DND-41 (cell line): ENCODE measurements around the gene LRRFIP2.

Experiments used
- ATAC-seq: fragments of 200-7000 bp; cut with Tn5 transposase; 3 replicates; pipeline ENCODE4 v1.9.1; 2021; ENCODE audit warnings: low read depth; ENCODE audit not compliant: insufficient read depth
- DNase-seq: peaks from one replicate; pipeline ENCODE4 v3.0.0-alpha.2; 2020
- H2AFZ ChIP-seq: 2 replicates; pipeline ENCODE4 v1.6.0; 2012; ENCODE audit warnings: low read depth, low read length
- H3K27ac ChIP-seq: 2 replicates; pipeline ENCODE4 v1.5.1; 2012; ENCODE audit warnings: low read length, inconsistent platforms
- H3K27me3 ChIP-seq: fragments of 200-600 bp; sonication (generic); 2 replicates; pipeline ENCODE4 v1.6.0; 2012; ENCODE audit warnings: low read length, mild to moderate bottlenecking, inconsistent platforms; ENCODE audit not compliant: insufficient read depth, poor library complexity
- H3K36me3 ChIP-seq: 2 replicates; pipeline ENCODE4 v1.5.1; 2012; ENCODE audit warnings: low read length, inconsistent platforms; ENCODE audit not compliant: insufficient read depth
- H3K4me1 ChIP-seq: 2 replicates; pipeline ENCODE4 v1.5.1; 2012; ENCODE audit warnings: mild to moderate bottlenecking, low read length; ENCODE audit not compliant: insufficient read depth
- H3K4me2 ChIP-seq: 2 replicates; pipeline ENCODE4 v1.6.0; 2012; ENCODE audit warnings: mild to moderate bottlenecking, moderate library complexity, low read length, inconsistent platforms; ENCODE audit not compliant: insufficient read depth
- H3K4me3 ChIP-seq, 2 experiments: fragments of 200-600 bp in 1 of 2; shearing (Covaris generic) in 1 of 2; 2 replicates each; pipeline ENCODE4 v1.5.1; 2012 to 2016; ENCODE audit warnings: inconsistent platforms in 2 of 2, low read length in 2 of 2, mild to moderate bottlenecking in 2 of 2, low read depth in 1 of 2, moderate library complexity in 1 of 2
- H3K79me2 ChIP-seq: 2 replicates; pipeline ENCODE4 v1.6.0; 2012; ENCODE audit warnings: low read length, inconsistent platforms; ENCODE audit not compliant: insufficient read depth
- H3K9ac ChIP-seq: 2 replicates; pipeline ENCODE4 v1.6.0; 2012; ENCODE audit warnings: low read depth, mild to moderate bottlenecking, inconsistent platforms, low read length, moderate library complexity
- H3K9me3 ChIP-seq: 2 replicates; pipeline ENCODE4 v1.5.1; 2012; ENCODE audit warnings: low read length, moderate library complexity, mild to moderate bottlenecking, inconsistent platforms; ENCODE audit not compliant: insufficient read depth, severe bottlenecking
- H4K20me1 ChIP-seq: 2 replicates; pipeline ENCODE4 v1.6.0; 2012; ENCODE audit warnings: low read length; ENCODE audit not compliant: insufficient read depth
- CTCF ChIP-seq: IDR thresholded peaks from 2 replicates; pipeline ENCODE4 v1.5.1; 2012; ENCODE audit warnings: borderline replicate concordance, low read length, moderate library complexity, mild to moderate bottlenecking; ENCODE audit not compliant: poor library complexity, severe bottlenecking; ENCODE audit errors: extremely low read depth
- EZH2 ChIP-seq: IDR thresholded peaks from 3 replicates; pipeline ENCODE4 v1.6.1; 2012; ENCODE audit warnings: borderline replicate concordance, low read depth, mild to moderate bottlenecking, moderate library complexity, low read length, inconsistent platforms; ENCODE audit not compliant: severe bottlenecking

LRRFIP2 gene

GRCh38 chr3:37096288-37096687 lies 78.1 kb downstream of the LRRFIP2 start:
- H3K27ac ChIP-seq: no peak overlapping the region
- TF ChIP-seq EZH2 (no peak), CTCF (no peak)
- H4K20me1 ChIP-seq: no peaks in the 10 kb centered on the region
- H3K4me1 ChIP-seq: no peaks in the 10 kb centered on the region
- H3K36me3 ChIP-seq: peaks cover 16% of the 10 kb centered on the region; the same call in 1 of the 2 replicates
- H3K79me2 ChIP-seq: no peaks in the 10 kb centered on the region
- no peak overlapping the region for H3K4me3 ChIP-seq
- H3K9me3 ChIP-seq: no peaks in the 10 kb centered on the region
- ATAC-seq (no peak), DNase-seq (no peak)
- H3K9ac ChIP-seq: no peak overlapping the region
- no peak overlapping the region for H3K4me2 ChIP-seq
- no peak overlapping the region for H2AFZ ChIP-seq
- H3K27me3 ChIP-seq: no peaks in the 10 kb centered on the region

GRCh38 chr3:37094636-37095035 lies 79.7 kb downstream of the LRRFIP2 start:
- ATAC-seq (no peak), DNase-seq (no peak)
- Histone ChIP-seq H3K79me2 (no peaks in the 10 kb centered on the region), H2AFZ (no peak overlapping the region), H3K27ac (no peak overlapping the region), H3K4me2 (no peak overlapping the region), H4K20me1 (no peaks in the 10 kb centered on the region), H3K9ac (no peak overlapping the region), H3K4me3 (no peak overlapping the region), H3K4me1 (no peaks in the 10 kb centered on the region), H3K9me3 (no peaks in the 10 kb centered on the region), H3K36me3 (peaks cover 23% of the 10 kb centered on the region; the same call in 1 of the 2 replicates), H3K27me3 (no peaks in the 10 kb centered on the region)
- no peak for TF ChIP-seq EZH2
- no peak for TF ChIP-seq CTCF

- H3K9ac ChIP-seq: no peak overlapping the region
- TF ChIP-seq EZH2 (no peak), CTCF (no peak)
- ATAC-seq (no peak), DNase-seq (no peak)
- H2AFZ ChIP-seq: no peak overlapping the region
- no peaks in the 10 kb centered on the region for H3K27me3 ChIP-seq
- peaks cover 23% of the 10 kb centered on the region; the same call in 1 of the 2 replicates for H3K36me3 ChIP-seq
- no peaks in the 10 kb centered on the region for H3K79me2 ChIP-seq
- no peak overlapping the region for H3K4me2 ChIP-seq
- H3K9me3 ChIP-seq: no peaks in the 10 kb centered on the region
- no peak overlapping the region for H3K4me3 ChIP-seq
- H4K20me1 ChIP-seq: no peaks in the 10 kb centered on the region
- H3K27ac ChIP-seq: no peak overlapping the region
- H3K4me1 ChIP-seq: no peaks in the 10 kb centered on the region
Observed at GRCh38 chr3:37093481-37093880, 80.9 kb downstream of the LRRFIP2 start.

- H3K9me3 ChIP-seq: no peaks in the 10 kb centered on the region
- no peaks in the 10 kb centered on the region for H3K4me1 ChIP-seq
- no peak overlapping the region for H3K27ac ChIP-seq
- H3K4me2 ChIP-seq: no peak overlapping the region
- no peaks in the 10 kb centered on the region for H3K79me2 ChIP-seq
- no peaks in the 10 kb centered on the region for H4K20me1 ChIP-seq
- H3K4me3 ChIP-seq: no peak overlapping the region
- no peak overlapping the region for H3K9ac ChIP-seq
- no peaks in the 10 kb centered on the region for H3K27me3 ChIP-seq
- H2AFZ ChIP-seq: no peak overlapping the region
- TF ChIP-seq EZH2 (no peak), CTCF (no peak)
- H3K36me3 ChIP-seq: peaks cover 29% of the 10 kb centered on the region; the same call in 1 of the 2 replicates
- DNase-seq: no peak
- ATAC-seq: no peak
Observed at GRCh38 chr3:37092484-37092883, 81.9 kb downstream of the LRRFIP2 start.
